NCI-H748 (cell line): ENCODE results near the gene SNRNP70.
A peak's percentile ranks its signal among the peaks of the same experiment; 100 is the strongest.
"Not testable (repeated sequence)": the region's sequence is repeated elsewhere in the genome, so short reads cannot be mapped to it uniquely, and the experiment has no call there.

Experiments
- DNase-seq: peaks from one replicate; lab custom pipeline; 2025; ENCODE audit not compliant: unreplicated experiment; lab: John Stamatoyannopoulos, UW

SNRNP70 gene

DNA sequence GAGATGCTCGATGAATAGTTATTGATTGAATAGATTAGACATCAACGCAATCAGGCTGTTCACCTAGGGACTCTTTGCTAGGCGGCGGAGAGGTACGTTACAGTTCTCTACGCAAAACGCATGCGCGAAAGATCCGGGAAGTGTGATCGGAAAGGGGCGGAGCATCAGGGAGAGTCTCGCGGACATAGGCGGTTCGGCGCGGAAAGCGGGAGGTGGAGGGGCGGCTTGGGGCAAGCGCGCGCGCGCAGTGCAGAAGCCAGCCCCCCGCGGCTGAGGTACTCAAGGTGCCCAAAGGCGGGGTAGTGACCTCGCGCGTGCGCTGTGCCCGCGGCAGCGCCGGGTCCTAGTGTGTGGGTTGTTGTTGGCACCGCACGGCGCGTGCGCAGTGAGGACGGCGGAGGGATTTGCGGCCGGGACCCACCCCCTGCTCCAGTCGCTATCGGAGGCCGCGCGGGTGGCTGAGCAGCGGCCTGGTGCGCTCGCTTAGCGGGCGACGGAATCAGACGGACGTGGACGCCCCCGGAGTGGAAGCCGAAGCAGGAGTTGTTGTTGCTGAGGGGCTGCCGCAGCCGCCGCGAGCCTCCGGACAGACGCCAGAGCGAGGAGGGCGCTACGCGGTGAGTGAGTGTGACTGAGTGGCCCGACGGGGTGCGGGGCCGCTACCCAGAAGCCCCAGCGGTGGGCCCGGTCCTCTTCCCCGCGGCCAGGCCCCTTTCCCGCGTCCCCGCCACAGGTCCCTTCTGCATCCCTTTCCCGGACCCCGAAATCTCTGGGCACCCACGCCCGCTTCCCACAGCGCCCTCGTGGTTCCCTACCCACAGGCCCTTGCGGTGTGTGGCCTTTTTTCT, at the start of gene SNRNP70:
Gene SNRNP70, plus strand, starts transcription at position 432 of the 848 bp plus-strand sequence. CDS start 964 bp downstream, outside the sequence.
- DNase-seq = peak; percentile 100

- peak; percentile 51 for DNase-seq
Measured at GRCh38 chr19:49036815-49037214, 48.4 kb upstream of the SNRNP70 start, which contains the start of gene CGB1. Gene CGB1, minus strand, starts transcription at chr19:49036895. Its CDS starts 184 bp downstream, at chr19:49036711.

- DNase-seq = not testable (repeated sequence)
Measured at GRCh38 chr19:49038111-49038510, 47.1 kb upstream of the SNRNP70 start.

DNA sequence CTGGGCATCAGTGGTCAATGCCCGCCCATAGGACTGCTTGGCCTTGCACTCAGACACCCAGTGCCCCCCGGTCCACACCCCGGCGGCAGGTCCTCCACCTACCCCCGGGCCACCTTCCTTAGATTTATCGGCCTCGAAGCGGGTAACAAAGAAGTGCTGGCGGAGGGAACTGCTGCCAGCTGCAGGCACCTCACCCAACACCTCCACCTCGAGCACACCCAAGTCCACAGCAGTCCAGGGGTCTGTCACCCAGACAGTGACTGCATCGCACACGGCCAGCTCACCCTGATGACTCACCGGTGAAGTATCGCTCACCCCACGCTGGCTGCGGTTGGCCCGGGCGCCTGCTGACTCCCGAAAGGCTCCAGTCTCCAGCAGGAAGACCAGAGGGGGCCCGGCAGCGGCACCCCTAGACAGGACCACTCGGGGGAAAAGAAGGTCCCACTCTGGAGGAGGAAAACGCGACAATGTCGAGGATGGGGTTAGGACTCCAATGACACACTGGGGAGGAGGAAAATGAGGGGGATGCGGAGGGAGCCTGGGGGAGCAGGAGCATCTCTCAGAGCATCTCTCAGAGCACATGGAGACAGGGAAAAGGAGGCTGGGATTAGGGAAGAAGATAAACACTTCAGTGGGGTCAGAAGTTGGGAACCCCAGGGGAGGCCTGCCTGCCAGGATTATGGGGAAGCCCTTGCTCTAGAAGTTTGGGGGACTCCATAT, 46.5 kb upstream of the SNRNP70 start:
- DNase-seq = not testable (repeated sequence)

DNA sequence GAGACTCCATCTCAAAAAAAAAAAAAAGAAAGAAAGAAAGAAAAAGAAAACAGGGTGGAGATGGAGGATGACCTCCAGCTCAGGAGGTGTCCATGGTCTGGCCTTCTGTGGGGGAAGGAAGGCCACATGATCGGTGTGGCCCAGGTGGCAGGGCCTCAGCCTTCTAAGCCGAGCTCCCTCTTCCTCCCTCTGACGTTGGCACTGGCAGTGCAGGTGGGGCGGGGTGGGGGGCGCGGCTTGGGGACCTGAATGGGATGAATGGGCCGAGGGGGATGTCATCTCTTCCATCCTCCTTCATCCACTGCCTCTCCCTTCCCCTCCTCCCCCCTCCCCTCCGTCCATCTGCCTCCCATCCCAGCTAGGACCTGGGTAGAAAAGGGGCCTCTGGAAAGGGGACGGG, 45.5 kb upstream of the SNRNP70 start:
- not testable (repeated sequence) for DNase-seq

- DNase-seq = no peak
Measured at GRCh38 chr19:49042177-49042576, 43.1 kb upstream of the SNRNP70 start.

GRCh38 chr19:49042666-49043065, 42.6 kb upstream of the SNRNP70 start:
- not testable (repeated sequence) for DNase-seq

DNA sequence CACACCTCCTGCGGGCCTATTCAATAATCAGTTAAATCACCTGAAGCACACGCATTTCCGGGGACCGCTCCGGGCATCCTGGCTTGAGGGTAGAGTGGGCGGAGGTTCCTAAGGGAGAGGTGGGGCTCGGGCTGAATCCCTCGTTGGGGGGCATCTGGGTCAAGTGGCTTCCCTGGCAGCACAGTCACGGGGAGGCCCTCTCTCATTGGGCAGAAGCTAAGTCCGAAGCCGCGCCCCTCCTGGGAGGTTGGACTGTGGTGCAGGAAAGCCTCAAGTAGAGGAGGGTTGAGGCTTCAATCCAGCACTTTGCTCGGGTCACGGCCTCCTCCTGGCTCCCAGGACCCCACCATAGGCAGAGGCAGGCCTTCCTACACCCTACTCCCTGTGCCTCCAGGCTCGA, 41.7 kb upstream of the SNRNP70 start, which contains the start of gene CGB5:
Gene CGB5, plus strand, starts transcription at position 301 of the 400 bp plus-strand sequence. CDS start 362 bp downstream, outside the sequence.
- not testable (repeated sequence) for DNase-seq

GRCh38 chr19:49049011-49049410, 36.2 kb upstream of the SNRNP70 start, which contains the start of gene CGB8:
Gene CGB8, minus strand, starts transcription at chr19:49049111. Its CDS starts 372 bp downstream, at chr19:49048739.
- DNase-seq = peak; percentile 30

GRCh38 chr19:49049834-49050233, 35.4 kb upstream of the SNRNP70 start:
- not testable (repeated sequence) for DNase-seq

DNA sequence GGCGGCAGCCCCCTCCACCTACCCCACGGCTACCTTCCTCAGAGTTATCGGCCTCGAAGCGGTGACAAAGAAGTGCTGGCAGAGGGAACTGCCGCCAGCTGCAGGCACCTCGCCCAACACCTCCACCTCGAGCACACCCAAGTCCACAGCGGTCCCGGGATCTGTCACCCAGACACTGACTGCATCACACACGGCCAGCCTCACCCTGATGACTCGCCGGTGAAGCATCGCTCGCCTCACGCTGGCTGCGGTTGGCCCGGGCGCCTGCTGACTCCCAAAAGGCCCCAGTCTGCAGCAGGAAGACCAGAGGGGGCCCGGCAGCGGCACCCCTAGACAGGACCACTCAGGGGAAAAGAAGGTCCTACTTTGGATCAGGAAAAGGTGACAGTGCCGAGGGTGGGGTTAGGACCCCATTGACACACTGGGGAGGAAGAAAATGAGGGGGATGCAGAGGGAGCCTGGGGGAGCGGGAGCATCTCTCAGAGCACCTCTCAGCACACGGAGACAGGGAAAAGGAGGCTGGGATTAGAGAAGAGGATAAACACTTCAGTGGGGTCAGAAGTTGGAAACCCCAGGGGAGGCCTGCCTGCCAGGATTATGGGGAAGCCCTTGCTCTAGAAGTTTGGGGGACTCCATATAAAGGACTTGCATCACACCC, 34.7 kb upstream of the SNRNP70 start:
- DNase-seq = not testable (repeated sequence)

GRCh38 chr19:49056101-49056901, 28.9 kb upstream of the SNRNP70 start:
- DNase-seq = peak; percentile 87

DNA sequence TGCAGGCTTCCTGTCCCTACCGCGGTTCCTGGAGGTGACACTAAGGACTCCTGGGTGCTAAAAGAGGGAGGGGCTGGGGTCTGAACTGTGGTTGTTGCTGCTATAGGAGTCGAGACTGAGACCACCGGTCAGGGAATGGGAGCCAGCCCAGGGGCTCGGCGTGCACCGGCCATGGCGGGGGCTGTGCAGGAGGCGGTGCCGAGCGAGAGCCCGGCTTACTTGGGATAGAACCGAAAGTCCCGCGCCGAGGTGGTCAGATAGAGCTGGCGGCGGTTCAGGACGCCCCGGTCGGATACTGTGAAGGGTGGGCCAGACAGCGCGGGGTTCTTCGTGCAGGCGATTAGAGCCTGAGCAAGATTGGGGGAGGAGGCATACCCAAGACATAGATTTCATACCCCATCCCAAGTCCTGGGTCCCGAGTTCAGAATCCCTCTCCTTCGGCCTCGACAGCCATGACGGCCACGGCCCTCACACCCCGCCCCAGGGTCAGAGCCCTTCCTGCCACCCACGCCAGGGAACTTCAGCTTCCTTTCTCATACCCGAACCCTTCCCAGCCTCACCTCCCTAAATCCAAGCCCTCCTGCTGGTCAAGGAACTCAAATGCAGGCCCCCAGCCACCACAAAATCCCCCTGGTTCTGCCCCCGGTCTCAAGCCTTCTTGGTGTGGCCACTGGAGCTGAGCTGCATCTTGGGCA, 28.2 kb upstream of the SNRNP70 start:
- DNase-seq = not testable (repeated sequence)

GRCh38 chr19:49057636-49058234, 27.5 kb upstream of the SNRNP70 start, which contains the start of gene CGB7:
Gene CGB7, minus strand, starts transcription at chr19:49057749. Its CDS starts 2,374 bp downstream, at chr19:49055375.
- peak; percentile 82 for DNase-seq

- peak; percentile 23 for DNase-seq
Measured at GRCh38 chr19:49058562-49058961, 26.7 kb upstream of the SNRNP70 start.

DNA sequence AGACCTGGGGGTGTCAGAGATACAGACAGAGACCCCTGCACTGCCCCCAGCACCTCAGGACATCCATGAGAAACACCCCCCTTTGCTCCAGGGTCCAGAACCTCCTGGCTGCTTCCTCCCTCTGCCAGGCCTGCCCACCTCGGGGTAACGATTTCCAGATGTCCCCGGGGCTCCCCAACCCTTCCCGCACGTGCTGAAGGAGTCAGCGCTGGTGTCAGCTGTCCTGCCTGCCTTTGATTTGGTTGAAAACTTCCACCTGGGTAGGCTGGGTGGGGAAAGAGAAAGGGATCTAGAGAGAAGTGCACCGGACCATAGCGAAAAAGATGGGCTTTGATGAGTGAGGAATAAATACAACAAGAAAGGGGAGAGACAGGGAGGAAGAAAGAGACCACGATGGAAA, 26.2 kb upstream of the SNRNP70 start:
- no peak for DNase-seq

- DNase-seq = no peak
Measured at GRCh38 chr19:49061000-49061399, 24.3 kb upstream of the SNRNP70 start.

DNA sequence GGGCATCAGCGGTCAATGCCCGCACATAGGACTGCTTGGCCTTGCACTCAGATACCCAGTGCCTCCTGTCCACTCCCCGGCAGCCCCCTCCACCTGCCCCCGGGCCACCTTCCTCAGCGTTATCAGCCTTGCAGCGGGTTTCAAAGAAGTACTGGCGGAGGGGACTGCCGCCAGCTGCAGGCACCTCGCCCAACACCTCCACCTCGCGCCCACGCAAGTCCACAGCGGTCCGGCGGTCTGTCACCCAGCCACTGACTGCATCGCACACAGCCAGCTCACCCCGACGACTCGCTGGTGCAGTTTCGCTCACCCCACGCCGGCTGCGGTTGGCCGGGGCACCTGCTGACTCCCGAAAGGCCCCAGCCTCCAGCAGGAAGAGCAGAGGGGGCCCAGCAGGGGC, 23.8 kb upstream of the SNRNP70 start:
- no peak for DNase-seq

DNA sequence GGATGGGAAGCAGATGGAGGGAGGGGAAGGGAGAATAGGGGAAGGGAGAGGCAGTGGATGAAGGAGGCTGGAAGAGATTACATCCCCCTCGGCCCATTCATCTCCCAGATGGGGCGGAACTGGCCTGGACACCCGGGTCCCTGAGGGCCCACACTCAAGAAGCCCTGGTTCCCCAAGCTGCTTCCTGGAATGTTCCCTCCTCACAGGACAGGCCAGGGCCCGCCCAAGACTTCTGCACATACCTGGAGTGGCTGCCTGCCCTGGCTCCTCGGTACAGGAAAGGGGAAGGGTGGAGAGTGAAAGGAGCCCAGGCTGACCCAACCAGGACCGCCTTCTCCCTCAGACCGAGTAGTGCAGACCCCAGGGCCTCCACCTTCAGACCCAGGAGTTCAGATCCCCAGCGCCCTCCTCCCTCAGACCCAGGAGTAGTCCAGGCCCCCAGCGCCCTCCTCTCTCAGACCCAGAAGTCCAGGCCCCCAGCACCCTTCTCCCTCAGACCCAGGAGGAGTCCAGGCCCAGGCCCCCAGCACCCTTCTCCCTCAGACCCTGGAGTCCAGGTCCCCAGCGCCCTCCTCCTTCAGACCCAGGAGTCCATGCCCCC, 21.1 kb upstream of the SNRNP70 start:
- no peak for DNase-seq
